ENCODE results near the gene ZBTB8OS. TPM values are rescaled to one million over a fixed set of nuclear protein-coding genes. Genes with fewer than 3 reads are reported as not detected.

The ZBTB8OS gene
- total and polyA plus RNA-seq, 9 of the 15 experiments (the other 6 are each of a cell fraction or from before 2014, with no cell fraction given): 54.8 to 230 (median 107) TPM

GRCh38 chr1:32650752-32651460, 556 bp upstream of the ZBTB8OS start, which contains the start of gene RBBP4 (continued):
- TF ChIP-seq KDM4B (IDR thresholded peaks at IDR 0.05; ENCODE audit: borderline replicate concordance in 2 of 2, low read depth in 1 of 2): no peak; a peak in 2 of 4 replicates
- no peak for TF ChIP-seq RFX1 (IDR thresholded peaks at IDR 0.05)
- peak; percentile 100 for TF ChIP-seq NFRKB (IDR thresholded peaks at IDR 0.05; ENCODE audit: low read depth)
- peak; percentile 59 for TF ChIP-seq PRPF4 (IDR thresholded peaks at IDR 0.05; ENCODE audit: insufficient read depth, low read depth, low read length, poor library complexity, severe bottlenecking)
- peak; percentile 97 for TF ChIP-seq RREB1 (CRISPR knock-in tag; IDR thresholded peaks at IDR 0.05)
- TF ChIP-seq SMAD1 (IDR thresholded peaks at IDR 0.05; ENCODE audit: low read depth, low read length, partially characterized antibody): no peak
- no peak for TF ChIP-seq BDP1 (IDR thresholded peaks at IDR 0.05; ENCODE audit: insufficient read depth, insufficient read length)
- TF ChIP-seq, protein P1, sequence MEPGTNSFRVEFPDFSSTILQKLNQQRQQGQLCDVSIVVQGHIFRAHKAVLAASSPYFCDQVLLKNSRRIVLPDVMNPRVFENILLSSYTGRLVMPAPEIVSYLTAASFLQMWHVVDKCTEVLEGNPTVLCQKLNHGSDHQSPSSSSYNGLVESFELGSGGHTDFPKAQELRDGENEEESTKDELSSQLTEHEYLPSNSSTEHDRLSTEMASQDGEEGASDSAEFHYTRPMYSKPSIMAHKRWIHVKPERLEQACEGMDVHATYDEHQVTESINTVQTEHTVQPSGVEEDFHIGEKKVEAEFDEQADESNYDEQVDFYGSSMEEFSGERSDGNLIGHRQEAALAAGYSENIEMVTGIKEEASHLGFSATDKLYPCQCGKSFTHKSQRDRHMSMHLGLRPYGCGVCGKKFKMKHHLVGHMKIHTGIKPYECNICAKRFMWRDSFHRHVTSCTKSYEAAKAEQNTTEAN (CRISPR knock-in tag; IDR thresholded peaks at IDR 0.05): peak; percentile 71; the same call in 1 of the 2 replicates
- TF ChIP-seq SMARCE1 (IDR thresholded peaks at IDR 0.05): no peak
- TF ChIP-seq MCM3 (IDR thresholded peaks at IDR 0.05): no peak
- TF ChIP-seq, protein P2, sequence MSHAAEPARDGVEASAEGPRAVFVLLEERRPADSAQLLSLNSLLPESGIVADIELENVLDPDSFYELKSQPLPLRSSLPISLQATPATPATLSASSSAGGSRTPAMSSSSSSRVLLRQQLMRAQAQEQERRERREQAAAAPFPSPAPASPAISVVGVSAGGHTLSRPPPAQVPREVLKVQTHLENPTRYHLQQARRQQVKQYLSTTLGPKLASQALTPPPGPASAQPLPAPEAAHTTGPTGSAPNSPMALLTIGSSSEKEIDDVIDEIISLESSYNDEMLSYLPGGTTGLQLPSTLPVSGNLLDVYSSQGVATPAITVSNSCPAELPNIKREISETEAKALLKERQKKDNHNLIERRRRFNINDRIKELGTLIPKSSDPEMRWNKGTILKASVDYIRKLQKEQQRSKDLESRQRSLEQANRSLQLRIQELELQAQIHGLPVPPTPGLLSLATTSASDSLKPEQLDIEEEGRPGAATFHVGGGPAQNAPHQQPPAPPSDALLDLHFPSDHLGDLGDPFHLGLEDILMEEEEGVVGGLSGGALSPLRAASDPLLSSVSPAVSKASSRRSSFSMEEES (CRISPR knock-in tag; IDR thresholded peaks at IDR 0.05): peak; percentile 99
- no peak for TF ChIP-seq HNRNPH1 (optimal IDR thresholded peaks at IDR 0.05; ENCODE audit: low read depth, low read length)
- peak; percentile 83 for TF ChIP-seq NFYB (IDR thresholded peaks at IDR 0.05; ENCODE audit: extremely low read depth, insufficient read length)
- peak; percentile 97 for TF ChIP-seq POLR2G (IDR thresholded peaks at IDR 0.05; ENCODE audit: low read depth, low read length)
- TF ChIP-seq, protein P3, sequence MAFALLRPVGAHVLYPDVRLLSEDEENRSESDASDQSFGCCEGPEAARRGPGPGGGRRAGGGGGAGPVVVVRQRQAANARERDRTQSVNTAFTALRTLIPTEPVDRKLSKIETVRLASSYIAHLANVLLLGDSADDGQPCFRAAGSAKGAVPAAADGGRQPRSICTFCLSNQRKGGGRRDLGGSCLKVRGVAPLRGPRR (CRISPR knock-in tag; IDR thresholded peaks at IDR 0.05): peak; percentile 98
- peak; percentile 19 for TF ChIP-seq NBN (IDR thresholded peaks at IDR 0.05; ENCODE audit: low read depth)
- no peak; the same call in 1 of the 2 replicates for TF ChIP-seq MTA3 (IDR thresholded peaks at IDR 0.05; ENCODE audit: borderline replicate concordance)
- TF ChIP-seq HNRNPLL (IDR thresholded peaks at IDR 0.05; ENCODE audit: low read depth, low read length, poor library complexity, severe bottlenecking): peak; percentile 93
- TF ChIP-seq FOXJ2 (tag; IDR thresholded peaks at IDR 0.05): peak; percentile 83
- no peak for TF ChIP-seq HMG20B (CRISPR knock-in tag; IDR thresholded peaks at IDR 0.05)
